Inferior parietal cortex (tissue), 1 donor: Measurements from ENCODE around the gene SYNGAP1.

Experiments used
- DNase-seq: peaks from one replicate; pipeline ENCODE4 v3.0.0-alpha.2; 2016; ENCODE audit errors: extremely low spot score

The SYNGAP1 gene

DNA sequence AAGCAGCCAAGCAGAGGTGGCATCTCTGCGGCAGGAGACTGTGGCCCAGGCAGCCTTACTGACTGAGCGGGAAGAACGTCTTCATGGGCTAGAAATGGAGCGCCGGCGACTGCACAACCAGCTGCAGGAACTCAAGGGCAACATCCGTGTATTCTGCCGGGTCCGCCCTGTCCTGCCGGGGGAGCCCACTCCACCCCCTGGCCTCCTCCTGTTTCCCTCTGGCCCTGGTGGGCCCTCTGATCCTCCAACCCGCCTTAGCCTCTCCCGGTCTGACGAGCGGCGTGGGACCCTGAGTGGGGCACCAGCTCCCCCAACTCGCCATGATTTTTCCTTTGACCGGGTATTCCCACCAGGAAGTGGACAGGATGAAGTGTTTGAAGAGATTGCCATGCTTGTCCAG lies 15.0 kb upstream of the SYNGAP1 start:
- DNase-seq = no peak

DNA sequence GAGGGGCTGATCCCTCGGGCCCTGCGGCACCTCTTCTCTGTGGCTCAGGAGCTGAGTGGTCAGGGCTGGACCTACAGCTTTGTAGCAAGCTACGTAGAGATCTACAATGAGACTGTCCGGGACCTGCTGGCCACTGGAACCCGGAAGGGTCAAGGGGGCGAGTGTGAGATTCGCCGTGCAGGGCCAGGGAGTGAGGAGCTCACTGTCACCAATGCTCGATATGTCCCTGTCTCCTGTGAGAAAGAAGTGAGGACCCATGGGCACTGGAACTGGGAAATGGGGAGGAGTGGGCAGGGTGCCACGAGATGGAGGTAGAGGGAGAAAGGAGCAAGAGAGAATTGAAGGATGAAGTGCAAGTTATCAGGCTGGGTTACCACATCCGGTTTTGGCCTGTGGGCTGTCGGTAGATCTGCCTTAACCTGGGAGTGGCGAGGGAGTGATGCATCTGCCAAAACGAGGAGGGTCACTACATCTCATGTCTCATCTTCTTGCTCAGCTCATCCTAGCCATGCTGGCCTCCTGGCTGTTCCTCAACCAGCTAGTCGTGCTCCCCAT lies 14.4 kb upstream of the SYNGAP1 start:
- DNase-seq = no peak

DNA sequence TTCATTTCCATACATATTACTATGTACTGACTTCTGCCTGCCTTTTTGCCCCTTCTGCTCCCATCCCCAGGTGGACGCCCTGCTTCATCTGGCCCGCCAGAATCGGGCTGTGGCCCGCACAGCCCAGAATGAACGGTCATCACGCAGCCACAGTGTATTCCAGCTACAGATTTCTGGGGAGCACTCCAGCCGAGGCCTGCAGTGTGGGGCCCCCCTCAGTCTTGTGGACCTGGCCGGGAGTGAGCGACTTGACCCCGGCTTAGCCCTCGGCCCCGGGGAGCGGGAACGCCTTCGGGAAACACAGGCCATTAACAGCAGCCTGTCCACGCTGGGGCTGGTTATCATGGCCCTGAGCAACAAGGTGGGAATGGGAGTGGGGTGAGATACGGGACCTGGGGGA lies 13.7 kb upstream of the SYNGAP1 start:
- DNase-seq = no peak

DNA sequence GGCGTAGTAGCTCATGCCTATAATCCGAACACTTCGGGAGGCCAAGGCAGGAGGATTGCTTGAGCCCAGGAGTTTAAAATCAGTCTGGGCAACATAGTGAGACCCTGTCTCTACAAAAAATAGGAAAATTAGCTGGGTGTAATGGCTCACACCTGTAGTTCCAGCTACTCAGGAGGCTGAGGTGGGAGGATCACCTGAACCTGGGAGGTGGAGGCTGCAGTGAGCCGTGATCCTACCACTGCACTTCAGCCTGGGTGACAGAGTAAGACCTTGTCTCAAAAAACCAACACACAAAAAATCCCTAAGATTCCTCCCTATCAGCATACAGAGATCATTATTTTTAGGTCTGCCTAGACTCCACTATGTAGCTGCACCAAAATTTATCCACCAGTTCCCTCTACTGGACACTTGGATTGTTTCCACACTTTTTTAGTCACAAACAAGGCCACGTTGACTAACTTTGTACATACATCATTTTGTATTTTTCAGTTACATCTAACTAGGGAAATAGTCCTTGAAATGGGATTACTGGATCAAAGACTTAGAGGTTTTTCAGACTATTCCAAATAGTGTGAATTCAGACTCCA lies 12.6 kb upstream of the SYNGAP1 start:
- no peak for DNase-seq

DNA sequence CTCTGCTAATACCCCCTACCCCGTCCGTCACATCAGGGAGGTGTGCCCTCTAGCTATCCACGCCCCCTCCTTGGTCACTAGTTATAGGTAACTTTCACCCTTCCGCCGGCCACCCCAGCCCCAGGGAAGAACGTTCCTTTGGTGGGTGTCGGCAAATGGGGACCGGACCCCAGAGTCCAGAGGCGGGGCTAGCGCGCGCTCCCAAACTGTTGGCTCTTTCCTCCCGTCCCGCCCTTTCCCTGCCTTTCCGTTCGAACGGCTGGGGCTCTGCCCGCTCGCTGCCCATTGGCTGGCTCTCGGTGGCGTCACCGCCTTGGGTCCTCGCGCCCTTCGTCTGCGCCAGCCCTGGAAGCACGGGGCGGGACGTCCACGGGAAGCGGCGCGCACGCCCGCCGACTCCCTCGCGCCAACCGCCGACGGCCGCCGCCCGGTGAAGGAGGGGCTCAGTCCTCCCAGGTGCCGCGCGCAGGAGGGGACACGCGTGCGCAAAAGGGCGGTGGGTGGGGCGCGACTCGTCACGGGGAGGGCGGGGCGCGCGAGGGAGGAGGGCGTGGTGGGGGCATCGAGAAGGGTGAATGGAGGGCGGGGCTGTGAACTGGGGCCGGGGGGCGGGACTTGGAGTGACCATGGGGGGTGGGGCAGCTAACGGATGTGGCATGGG lies 9.7 kb upstream of the SYNGAP1 start:
- DNase-seq = peak; percentile 95

DNA sequence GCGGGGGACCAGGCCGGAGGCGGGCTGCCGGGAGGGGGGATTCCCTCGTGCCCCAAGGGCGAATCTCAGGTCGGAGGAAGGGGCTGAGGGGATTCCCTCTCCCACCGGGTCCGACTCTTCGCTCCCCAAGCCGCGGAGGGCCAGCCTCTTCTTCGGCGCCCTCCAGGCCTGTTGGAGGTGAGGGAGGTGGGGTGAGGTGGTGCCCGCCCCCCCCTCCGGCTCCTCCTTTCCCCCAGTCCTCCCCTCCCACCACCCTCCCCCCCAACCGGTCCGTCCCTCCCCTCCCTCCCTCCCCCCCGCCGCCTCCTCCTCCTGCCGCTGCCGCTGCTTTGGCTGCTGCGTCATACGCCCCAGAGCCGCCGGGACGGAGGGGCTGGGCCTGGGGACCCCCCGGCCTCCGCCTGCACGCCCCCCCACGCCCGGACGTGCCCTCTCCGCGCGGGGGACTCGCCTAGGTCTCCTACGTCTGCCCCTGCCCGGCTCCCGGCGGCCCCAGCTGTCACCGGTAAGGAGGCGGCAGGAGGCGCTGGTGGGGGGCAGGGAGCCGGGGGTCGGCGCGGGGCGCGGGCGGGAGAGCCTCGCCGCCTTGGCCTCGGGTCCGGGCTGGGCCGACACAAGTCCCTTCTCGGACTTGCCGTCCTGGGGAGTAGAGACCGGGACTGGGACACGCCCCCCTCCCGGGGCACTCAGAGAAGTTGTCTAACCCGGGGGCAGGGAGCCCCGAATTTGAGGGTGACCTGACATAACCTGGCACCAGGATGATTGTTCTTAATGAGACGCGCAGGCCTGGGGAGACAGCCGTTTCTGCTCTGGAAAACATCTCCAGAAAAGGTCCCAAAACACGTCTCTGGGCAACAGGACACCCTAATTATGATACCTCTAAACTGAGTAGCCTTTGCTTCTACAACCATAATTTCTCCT lies 8.9 kb upstream of the SYNGAP1 start, which contains the start of gene PHF1:
Gene PHF1 (plus strand): TSS at position 304 of the 921 bp plus-strand sequence. CDS start 1,250 bp downstream, outside the sequence.
- DNase-seq = no peak

DNA sequence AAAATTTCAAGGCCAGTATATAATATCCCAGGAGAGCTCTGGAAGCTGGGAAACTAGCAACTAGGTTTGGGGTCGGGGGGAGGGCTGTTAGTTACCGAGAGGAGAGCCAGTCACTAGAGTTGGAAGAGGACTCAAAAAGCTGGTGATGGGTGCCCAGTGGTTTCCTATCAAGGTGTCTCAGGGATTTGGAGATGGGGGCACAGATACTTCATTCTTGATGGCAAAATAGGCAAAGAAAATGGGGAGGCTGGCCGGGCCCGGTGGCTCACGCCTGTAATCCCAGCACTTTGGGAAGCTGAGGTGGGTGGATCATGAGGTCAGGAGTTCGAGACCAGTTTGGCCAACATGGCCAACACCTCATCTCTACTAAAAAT lies 8.2 kb upstream of the SYNGAP1 start:
- no peak for DNase-seq

DNA sequence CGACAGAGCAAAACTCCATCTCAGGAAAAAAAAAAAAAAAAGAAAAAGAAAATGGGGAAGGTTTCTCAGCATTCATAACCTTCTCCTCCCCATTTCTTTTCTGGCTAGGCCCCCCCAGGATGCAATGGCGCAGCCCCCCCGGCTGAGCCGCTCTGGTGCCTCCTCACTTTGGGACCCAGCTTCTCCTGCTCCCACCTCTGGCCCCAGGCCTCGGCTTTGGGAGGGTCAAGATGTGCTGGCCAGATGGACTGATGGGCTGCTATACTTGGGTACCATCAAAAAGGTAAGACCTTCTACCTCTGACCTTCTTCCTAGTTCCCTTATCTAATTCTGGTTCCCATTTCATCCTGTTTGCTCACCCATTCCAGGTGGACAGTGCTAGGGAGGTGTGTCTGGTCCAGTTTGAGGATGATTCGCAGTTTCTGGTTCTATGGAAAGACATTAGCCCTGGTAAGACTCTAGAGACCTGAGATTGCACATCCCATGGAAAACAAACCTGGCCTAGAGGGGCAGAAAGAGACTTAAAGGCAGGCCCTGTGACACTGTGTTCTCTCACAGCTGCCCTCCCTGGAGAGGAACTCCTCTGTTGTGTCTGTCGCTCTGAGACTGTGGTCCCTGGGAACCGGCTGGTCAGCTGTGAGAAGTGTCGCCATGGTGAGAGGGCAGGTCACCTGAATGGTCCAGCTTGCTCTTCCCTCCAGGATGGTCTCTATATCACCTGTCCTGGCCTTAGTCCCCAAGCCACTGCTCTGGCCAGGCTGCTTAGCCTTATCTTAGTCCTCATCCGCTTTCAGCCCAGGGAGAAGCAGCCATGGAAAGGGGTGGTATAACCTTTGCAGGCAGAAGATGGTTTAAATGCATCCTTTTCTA lies 7.5 kb upstream of the SYNGAP1 start:
- DNase-seq = no peak

DNA sequence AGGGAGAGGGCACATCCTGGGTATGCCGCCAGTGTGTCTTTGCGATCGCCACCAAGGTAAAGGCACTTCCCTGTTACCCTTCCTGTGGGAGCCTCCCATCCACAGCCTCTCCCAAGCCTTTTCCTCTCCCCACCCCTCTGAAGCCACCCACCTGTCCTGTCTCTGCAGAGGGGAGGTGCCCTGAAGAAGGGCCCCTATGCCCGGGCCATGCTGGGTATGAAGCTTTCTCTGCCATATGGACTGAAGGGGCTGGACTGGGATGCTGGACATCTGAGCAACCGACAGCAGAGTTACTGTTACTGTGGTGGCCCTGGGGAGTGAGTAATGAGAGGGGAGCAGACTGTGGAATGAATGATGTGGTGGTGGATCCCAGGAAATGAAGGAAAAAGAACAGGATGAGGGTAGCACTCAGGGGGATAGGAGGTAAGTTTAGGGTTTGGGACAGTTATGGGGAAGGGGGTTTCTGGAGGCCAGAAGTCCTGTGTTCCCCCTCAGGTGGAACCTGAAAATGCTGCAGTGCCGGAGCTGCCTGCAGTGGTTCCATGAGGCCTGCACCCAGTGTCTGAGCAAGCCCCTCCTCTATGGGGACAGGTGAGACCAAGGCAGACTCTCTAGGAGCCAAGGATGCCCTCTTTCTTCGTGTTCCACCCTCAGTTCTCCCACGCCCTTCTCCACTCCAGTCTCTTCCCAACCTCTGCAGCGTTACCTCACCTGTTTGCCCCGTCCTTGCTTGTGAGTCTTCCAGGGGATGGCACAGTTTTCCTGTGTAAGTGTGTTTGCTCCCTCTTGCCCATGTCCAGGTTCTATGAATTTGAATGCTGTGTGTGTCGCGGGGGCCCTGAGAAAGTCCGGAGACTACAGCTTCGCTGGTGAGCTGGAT lies 6.4 kb upstream of the SYNGAP1 start:
- no peak for DNase-seq

DNA sequence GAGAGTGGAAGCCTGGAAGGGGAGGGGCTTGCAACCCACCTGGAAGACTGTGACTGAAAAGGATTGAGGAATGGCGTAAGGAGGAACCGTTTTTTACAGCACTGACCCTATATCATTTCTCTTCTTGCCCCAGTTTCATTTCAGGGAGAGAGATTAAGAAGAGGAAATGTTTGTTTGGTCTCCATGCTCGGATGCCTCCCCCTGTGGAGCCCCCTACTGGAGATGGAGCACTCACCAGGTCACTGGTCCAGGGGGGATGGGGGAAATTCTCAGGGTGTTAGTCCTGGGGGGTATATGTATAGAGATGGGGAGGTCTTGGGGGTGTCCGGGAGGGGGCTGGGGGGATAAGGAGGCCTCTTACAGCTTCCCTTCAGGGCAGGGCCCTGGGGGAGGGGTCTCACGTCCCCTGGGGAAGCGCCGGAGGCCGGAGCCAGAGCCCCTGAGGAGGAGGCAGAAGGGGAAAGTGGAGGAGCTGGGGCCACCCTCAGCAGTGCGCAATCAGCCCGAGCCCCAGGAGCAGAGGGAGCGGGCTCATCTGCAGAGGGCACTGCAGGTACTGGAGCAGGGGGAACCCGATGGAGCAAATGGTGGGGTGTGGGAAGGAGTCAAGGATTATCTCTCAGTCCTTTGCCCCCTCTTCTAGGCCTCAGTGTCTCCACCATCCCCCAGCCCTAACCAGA lies 5.1 kb upstream of the SYNGAP1 start:
- DNase-seq = no peak

DNA sequence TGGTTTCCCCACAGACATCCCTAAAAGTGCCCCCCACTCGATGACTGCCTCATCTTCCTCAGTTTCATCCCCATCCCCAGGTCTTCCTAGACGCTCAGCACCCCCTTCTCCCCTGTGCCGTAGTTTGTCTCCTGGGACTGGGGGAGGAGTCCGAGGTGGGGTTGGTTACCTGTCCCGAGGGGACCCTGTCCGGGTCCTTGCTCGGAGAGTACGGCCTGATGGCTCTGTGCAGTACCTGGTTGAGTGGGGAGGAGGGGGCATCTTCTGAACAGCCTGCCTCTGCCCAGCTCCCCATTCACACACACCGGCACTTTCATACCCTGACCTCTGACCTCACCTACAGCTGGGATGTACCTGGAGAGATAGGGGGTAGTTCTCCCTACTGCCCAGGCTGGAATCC lies 4.0 kb upstream of the SYNGAP1 start:
- DNase-seq = no peak

DNA sequence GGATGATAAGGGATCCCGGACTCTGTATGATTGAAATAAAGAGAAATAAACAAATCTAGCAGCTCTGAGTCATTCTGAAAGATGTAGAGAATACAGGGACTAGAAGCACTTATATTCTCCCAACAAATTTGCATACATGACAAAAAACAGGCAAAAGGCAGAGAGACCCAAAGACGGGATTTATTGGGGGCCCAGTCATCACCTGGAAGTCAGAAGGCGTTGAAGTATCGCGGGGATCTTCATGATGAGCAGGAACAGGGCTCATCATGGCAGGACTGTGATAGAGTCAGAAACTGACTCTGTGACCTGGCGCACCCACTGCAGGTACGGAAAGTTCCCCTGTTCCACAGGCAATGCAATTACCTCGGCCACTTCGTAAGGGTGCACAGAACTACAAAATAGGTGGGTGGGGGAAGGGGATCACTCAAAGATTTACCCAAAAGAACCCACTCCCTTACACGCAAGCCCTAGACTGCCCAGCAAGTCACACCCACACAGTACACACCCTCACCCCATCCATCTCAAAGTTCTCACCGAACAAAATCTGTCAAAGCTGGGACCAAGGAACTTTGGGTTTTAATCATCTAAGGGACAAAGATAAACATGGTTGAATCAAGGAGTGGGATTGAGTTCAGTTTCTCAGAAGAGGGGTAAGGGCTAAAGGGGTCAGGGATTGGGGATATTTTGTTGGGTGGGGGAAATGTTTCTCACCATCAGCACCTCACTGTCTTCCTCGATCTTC lies 3.3 kb upstream of the SYNGAP1 start:
- no peak for DNase-seq

DNA sequence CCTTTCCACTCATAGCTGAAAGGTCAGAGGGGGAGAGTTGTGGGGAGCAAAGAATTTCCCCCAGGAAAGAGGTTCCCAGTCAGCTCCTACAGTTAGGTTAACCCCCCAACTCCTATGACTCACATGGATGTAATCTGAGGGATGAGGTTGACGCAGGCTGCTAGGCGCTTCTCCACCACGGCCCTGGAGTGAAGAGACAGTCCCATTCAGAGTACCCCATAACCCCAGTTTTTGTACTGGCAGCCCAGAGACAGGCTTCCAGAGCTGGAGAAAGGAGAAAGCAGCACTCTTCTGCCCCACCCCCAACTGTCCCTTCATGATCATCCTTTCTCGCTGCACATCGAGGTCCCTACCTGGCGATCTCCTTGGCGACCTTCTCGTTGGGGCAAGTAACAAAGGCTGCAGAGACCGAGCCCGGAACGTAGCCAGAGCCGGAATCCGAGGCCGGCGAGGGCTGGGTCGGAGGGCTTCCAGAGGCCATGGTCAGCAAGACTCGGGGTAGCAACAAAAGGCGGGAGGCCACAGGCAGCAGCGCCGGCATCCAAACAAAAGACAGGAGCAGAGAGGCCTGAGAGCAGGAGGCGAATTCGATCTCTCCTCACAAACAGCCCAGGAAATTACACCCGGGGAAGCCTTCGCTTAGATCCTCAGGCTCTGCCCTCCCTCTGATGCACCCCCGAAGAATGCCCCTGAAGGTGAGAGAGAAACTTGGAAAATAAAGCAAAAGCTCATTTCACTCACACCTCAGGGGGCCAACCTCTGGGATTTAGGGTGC lies 2.5 kb upstream of the SYNGAP1 start:
- no peak for DNase-seq

DNA sequence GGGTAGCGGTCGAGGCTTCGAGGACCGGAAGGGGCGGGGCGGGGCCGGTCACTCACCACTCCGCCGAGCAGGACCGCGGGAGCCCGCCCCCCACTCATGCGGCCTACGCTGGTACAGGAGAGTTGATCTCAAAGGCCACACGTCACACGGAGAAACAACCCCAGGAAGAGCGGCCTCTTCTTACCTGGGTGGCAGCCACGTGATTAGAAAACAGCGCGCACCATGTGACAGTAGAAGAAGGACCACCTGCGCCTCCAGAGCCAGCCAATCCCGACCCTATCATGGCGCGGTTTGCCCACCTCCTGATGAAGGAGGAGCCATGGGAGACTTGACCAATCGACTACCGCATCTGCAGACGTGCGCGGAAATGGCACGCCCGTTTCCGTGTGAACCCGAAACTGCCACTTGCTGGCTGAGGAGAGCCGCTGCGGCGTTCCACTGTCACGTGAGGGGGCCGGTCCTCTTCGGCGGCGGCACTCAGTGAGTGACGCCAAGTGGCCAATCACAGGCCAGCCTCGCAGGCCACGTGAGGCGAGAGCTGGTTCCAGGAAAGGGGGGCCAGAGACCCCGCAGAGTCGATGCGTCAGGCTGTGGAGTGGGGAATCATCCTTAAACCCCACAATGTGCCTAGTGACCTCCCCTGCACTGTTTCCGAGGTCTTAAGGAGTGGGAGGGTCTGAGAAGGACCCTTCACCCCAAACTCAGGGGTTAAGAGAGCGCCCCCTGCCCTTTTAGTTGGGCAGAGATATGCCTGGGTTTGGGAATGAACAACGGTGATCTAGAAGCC lies 1.8 kb upstream of the SYNGAP1 start, which contains the start of gene CUTA:
Gene CUTA (minus strand): TSS at position 205 of the 787 bp plus-strand sequence. CDS start 107 bp downstream, at position 98.
- DNase-seq = peak; percentile 100

DNA sequence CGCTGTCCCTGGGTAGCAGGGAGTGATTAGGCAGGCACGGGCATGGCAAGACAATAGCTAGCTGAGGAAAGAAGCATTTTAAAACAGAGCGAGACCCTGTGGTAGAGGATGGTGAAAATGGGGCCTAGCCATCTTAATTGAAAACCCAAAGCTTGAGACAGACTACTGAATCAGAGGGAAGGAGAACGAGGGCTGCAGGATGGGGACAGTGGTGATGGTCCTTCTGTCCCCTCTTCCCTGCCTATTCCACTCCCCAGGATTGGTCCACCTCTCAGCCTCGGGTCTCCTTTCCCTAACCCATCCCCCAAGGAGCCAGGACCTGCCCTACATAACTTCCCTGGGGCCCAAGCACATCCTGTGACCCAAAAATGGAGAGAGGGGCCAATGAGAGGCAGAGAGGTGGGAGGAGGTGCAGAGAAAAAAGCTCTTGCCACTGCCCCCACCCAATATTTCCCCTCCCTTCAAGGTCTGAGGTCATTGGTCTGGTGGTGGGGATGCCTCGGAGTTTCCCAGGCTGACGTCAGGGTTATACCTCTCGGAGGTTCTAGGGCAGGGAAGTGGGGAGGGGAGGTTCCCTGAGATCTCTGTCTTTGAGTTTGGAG lies 1.1 kb upstream of the SYNGAP1 start:
- no peak for DNase-seq

DNA sequence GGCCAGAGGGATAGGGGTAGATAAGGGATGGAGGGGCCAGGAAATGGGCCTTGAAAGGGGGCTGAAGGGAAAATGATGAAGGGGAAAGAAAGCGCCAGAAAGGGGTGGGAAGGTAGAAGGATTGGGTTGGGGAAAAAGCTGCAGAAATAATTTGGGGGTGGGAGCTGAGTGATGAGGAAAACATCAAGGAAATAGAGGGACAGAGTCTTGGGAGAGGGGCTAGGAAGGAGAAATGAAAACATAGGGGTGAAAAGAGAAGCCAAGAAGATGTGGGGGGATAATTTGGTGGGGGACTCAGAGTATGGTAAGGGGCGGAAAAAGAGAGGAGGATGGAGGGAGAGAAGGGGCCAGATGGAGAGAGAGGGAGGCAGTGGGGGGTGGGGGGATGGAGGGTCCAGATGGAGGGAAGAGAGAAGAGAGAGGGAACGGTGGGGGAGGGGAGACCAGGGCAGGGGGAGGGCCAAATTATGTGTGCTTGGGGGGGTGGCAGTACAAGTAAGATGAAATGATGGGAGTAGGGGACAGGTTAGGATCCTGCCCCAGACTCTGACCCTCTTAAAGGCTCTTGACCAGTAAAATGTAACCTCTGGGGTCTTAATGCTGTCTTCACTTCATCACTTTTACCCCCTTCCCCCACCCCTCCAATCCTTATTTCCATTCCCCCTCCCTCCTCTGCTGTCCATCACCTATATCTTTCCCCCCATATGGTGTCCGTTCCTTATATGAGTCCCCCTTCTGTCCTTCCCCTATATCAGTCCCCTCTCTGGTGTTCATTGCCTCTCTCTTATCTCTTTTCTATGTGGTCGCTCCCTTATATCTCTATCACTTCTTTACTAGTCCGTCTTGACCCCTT lies 852 bp downstream of the SYNGAP1 start:
- no peak for DNase-seq
